Measurements from ENCODE around the gene SERINC4. TPM values are rescaled to one million over a fixed set of nuclear protein-coding genes. Genes with fewer than 3 reads are reported as not detected.
A peak's percentile ranks its signal among the peaks of the same experiment; 100 is the strongest.
"Not testable (repeated sequence)": the region's sequence is repeated elsewhere in the genome, so short reads cannot be mapped to it uniquely, and the experiment has no call there.

The SERINC4 gene
- total RNA-seq, 1 donor from 2014 or later, result not detected

GRCh38 chr15:43762824-43763223, 37.2 kb downstream of the SERINC4 start:
- no peak for DNase-seq (ENCODE audit: low read depth, low spot score)

- DNase-seq (ENCODE audit: low read depth, low spot score), result no peak
These were observed 48.1 kb downstream of the SERINC4 start for GRCh38 chr15:43751885-43752284.

GRCh38 chr15:43749690-43750345, 50.2 kb downstream of the SERINC4 start:
- no peak for DNase-seq (ENCODE audit: low read depth, low spot score)

GRCh38 chr15:43748376-43748775, 51.6 kb downstream of the SERINC4 start:
- no peak for DNase-seq (ENCODE audit: low read depth, low spot score)

GRCh38 chr15:43746903-43747309, 53.1 kb downstream of the SERINC4 start:
- not testable (repeated sequence) for DNase-seq (ENCODE audit: low read depth, low spot score)

- peak; percentile 68 for DNase-seq (ENCODE audit: low read depth, low spot score)
These were observed 53.6 kb downstream of the SERINC4 start, which contains the start of gene PDIA3 for GRCh38 chr15:43746245-43746902. Gene PDIA3 (plus strand): TSS chr15:43746438. CDS start chr15:43746540, 102 bp downstream.

Other genes starting within 250 kb of the SERINC4 start
- 13.8 and 35.5 TPM in 2 replicates for gene PPIP5K1, start 210.0 kb downstream of the SERINC4 start, total RNA-seq
- gene CKMT1B, start 206.2 kb downstream of the SERINC4 start, total RNA-seq, result not detected in 2 replicates
- under 0.01 TPM in 2 replicates for gene STRC, start 181.4 kb downstream of the SERINC4 start, total RNA-seq
- 0.33 and 1.0 TPM in 2 replicates for gene CATSPER2, start 151.4 kb downstream of the SERINC4 start, total RNA-seq
- gene CKMT1A, start 106.4 kb downstream of the SERINC4 start, total RNA-seq, result not detected in 2 replicates
- gene PDIA3, start 53.8 kb downstream of the SERINC4 start, total RNA-seq, result 166 and 578 TPM in 2 replicates
- gene ELL3, start 23.3 kb downstream of the SERINC4 start, total RNA-seq, result 2.0 and 2.8 TPM in 2 replicates
- 243 and 369 TPM in 2 replicates for gene SERF2, start 7.9 kb downstream of the SERINC4 start, total RNA-seq
- gene HYPK, start 379 bp upstream of the SERINC4 start, total RNA-seq, result 7.6 and 10.3 TPM in 2 replicates
- 24.2 and 38.4 TPM in 2 replicates for gene MFAP1, start 24.5 kb upstream of the SERINC4 start, total RNA-seq
- gene WDR76, start 26.8 kb upstream of the SERINC4 start, total RNA-seq, result 18.1 and 22.8 TPM in 2 replicates